Glomerular visceral epithelial cell (primary cell): ENCODE results near the gene GAP43.
"Not testable (repeated sequence)": the region's sequence is repeated elsewhere in the genome, so short reads cannot be mapped to it uniquely, and the experiment has no call there.

Source experiments
- DNase-seq: peaks from one replicate; pipeline ENCODE4 v3.0.0-alpha.2; 2016; ENCODE audit errors: extremely low spot score

GAP43 gene

GRCh38 chr3:115698851-115699591 lies 75.7 kb downstream of the GAP43 start:
- no peak for DNase-seq

GRCh38 chr3:115699706-115700105 lies 76.4 kb downstream of the GAP43 start:
- no peak for DNase-seq

- DNase-seq: no peak
Measured at GRCh38 chr3:115702598-115702997, 79.3 kb downstream of the GAP43 start.

- no peak for DNase-seq
Measured at GRCh38 chr3:115704661-115705338, 81.5 kb downstream of the GAP43 start.

GRCh38 chr3:115706311-115706829 lies 83.1 kb downstream of the GAP43 start:
- DNase-seq: no peak

GRCh38 chr3:115708540-115708939 lies 85.2 kb downstream of the GAP43 start:
- no peak for DNase-seq

- DNase-seq: no peak
Measured at GRCh38 chr3:115709093-115709492, 85.8 kb downstream of the GAP43 start.

GRCh38 chr3:115709931-115710330 lies 86.6 kb downstream of the GAP43 start:
- no peak for DNase-seq

GRCh38 chr3:115710799-115711198 lies 87.5 kb downstream of the GAP43 start:
- DNase-seq: no peak

GRCh38 chr3:115712871-115713270 lies 89.6 kb downstream of the GAP43 start:
- no peak for DNase-seq

GRCh38 chr3:115713284-115713683 lies 90.0 kb downstream of the GAP43 start:
- DNase-seq: no peak

- no peak for DNase-seq
Measured at GRCh38 chr3:115715241-115715745, 92.0 kb downstream of the GAP43 start.

GRCh38 chr3:115720983-115721382 lies 97.7 kb downstream of the GAP43 start:
- no peak for DNase-seq

- DNase-seq: no peak
Measured at GRCh38 chr3:115725800-115726199, 102.5 kb downstream of the GAP43 start.

GRCh38 chr3:115727135-115727534 lies 103.8 kb downstream of the GAP43 start:
- DNase-seq: no peak

- no peak for DNase-seq
Measured at GRCh38 chr3:115728013-115728412, 104.7 kb downstream of the GAP43 start.

GRCh38 chr3:115736341-115736740 lies 113.0 kb downstream of the GAP43 start:
- not testable (repeated sequence) for DNase-seq

GRCh38 chr3:115741650-115742049 lies 118.3 kb downstream of the GAP43 start:
- DNase-seq: no peak

- peak; percentile 25 for DNase-seq
Measured at GRCh38 chr3:115744516-115744915, 121.2 kb downstream of the GAP43 start.

GRCh38 chr3:115752978-115753377 lies 129.7 kb downstream of the GAP43 start:
- DNase-seq: not testable (repeated sequence)

- DNase-seq: no peak
Measured at GRCh38 chr3:115758076-115758763, 134.9 kb downstream of the GAP43 start.

- no peak for DNase-seq
Measured at GRCh38 chr3:115760716-115761115, 137.4 kb downstream of the GAP43 start.
